ENCODE results near the gene DEPP1. TPM values are rescaled to one million over a fixed set of nuclear protein-coding genes. Genes with fewer than 3 reads are reported as not detected.

The DEPP1 gene
- total and polyA plus RNA-seq, 2 experiments from 2014 or later = 32.3 to 39.3 TPM

GRCh38 chr10:44949915-44950314 lies 28.7 kb downstream of the DEPP1 start:
- peak in 1 of 2 donors; percentile 27 for DNase-seq (ENCODE audit: low read depth in 1 of 2, low spot score in 1 of 2)

DNA sequence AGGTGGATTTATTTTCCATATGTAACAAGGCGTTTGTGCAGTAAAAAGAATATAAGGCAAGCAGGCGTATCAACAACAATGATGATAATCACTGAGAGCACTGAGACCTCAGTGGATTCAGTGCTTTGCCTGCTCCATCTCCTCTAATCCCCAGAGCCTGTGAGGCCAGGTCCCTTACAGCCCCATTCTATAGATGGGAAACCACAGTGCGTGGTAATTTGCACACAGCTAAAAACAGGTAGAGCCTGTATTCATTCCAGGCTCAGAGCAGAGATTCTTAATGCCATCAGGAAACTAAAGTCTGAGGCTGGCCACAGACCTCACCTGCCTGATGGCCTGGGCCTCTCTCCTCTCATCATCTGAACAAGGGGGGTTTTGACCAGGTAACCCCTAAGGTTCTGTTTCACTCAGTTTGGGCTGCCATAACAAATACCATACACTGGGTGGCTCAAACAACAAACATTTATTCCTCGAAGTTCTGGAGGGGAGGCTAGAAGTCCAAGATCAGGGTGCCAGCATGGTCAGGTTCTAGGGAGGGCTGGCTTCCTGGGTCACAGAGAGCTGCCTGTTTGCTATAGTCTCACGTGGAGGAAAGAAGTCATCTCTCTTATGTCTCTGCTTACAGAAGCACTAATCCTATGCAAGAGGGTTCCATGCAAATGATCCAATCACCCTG lies 29.3 kb downstream of the DEPP1 start:
- H3K9me3 ChIP-seq (ENCODE audit: low read depth) = no peaks in the 10 kb centered on the region
- TF ChIP-seq, protein P1, sequence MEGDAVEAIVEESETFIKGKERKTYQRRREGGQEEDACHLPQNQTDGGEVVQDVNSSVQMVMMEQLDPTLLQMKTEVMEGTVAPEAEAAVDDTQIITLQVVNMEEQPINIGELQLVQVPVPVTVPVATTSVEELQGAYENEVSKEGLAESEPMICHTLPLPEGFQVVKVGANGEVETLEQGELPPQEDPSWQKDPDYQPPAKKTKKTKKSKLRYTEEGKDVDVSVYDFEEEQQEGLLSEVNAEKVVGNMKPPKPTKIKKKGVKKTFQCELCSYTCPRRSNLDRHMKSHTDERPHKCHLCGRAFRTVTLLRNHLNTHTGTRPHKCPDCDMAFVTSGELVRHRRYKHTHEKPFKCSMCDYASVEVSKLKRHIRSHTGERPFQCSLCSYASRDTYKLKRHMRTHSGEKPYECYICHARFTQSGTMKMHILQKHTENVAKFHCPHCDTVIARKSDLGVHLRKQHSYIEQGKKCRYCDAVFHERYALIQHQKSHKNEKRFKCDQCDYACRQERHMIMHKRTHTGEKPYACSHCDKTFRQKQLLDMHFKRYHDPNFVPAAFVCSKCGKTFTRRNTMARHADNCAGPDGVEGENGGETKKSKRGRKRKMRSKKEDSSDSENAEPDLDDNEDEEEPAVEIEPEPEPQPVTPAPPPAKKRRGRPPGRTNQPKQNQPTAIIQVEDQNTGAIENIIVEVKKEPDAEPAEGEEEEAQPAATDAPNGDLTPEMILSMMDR (IDR thresholded peaks at IDR 0.05; ENCODE audit: low read depth, low read length) = peak; percentile 3
- no peaks in the 10 kb centered on the region for H3K36me3 ChIP-seq
- DNase-seq (ENCODE audit: low read depth in 1 of 2, low spot score in 1 of 2) = no peak
- H3K27me3 ChIP-seq = no peaks in the 10 kb centered on the region
- H3K27ac ChIP-seq = peak overlapping the region; percentile 84
- H3K4me3 ChIP-seq = no peak overlapping the region
- H3K4me1 ChIP-seq (ENCODE audit: low read depth) = peaks cover 39% of the 10 kb centered on the region

More at GRCh38 chr10:44949915-44950314, 28.7 kb downstream of the DEPP1 start:
- H3K36me3 ChIP-seq = no peaks in the 10 kb centered on the region
- no peak overlapping the region for H3K4me3 ChIP-seq
- no peaks in the 10 kb centered on the region for H3K27me3 ChIP-seq
- no peaks in the 10 kb centered on the region for H3K9me3 ChIP-seq (ENCODE audit: low read depth)
- H3K4me1 ChIP-seq (ENCODE audit: low read depth) = peaks cover 39% of the 10 kb centered on the region
- TF ChIP-seq, protein P1 (IDR thresholded peaks at IDR 0.05; ENCODE audit: low read depth, low read length) = no peak
- H3K27ac ChIP-seq = peak overlapping the region; percentile 84

- no peaks in the 10 kb centered on the region for H3K27me3 ChIP-seq
- peak in 1 of 2 donors; percentile 50 for DNase-seq (ENCODE audit: low read depth in 1 of 2, low spot score in 1 of 2)
- TF ChIP-seq, protein P1 (IDR thresholded peaks at IDR 0.05; ENCODE audit: low read depth, low read length) = no peak
- H3K4me3 ChIP-seq = no peak overlapping the region
- H3K4me1 ChIP-seq (ENCODE audit: low read depth) = peaks cover 39% of the 10 kb centered on the region
- H3K9me3 ChIP-seq (ENCODE audit: low read depth) = no peaks in the 10 kb centered on the region
- no peaks in the 10 kb centered on the region for H3K36me3 ChIP-seq
- H3K27ac ChIP-seq = peak overlapping the region; percentile 84
Observed at GRCh38 chr10:44948642-44949041, 30.0 kb downstream of the DEPP1 start.

GRCh38 chr10:44947371-44948152 lies 31.0 kb downstream of the DEPP1 start:
- Histone ChIP-seq H3K9me3 (ENCODE audit: low read depth) (no peaks in the 10 kb centered on the region), H3K4me1 (ENCODE audit: low read depth) (peaks cover 29% of the 10 kb centered on the region), H3K4me3 (no peak overlapping the region), H3K27ac (peak overlapping the region; percentile 84), H3K36me3 (no peaks in the 10 kb centered on the region), H3K27me3 (no peaks in the 10 kb centered on the region)
- TF ChIP-seq, protein P1 (IDR thresholded peaks at IDR 0.05; ENCODE audit: low read depth, low read length) = no peak
- DNase-seq (ENCODE audit: low read depth in 1 of 2, low spot score in 1 of 2) = no peak

- Histone ChIP-seq H3K4me3 (no peak overlapping the region), H3K36me3 (no peaks in the 10 kb centered on the region), H3K27ac (no peak overlapping the region), H3K9me3 (ENCODE audit: low read depth) (no peaks in the 10 kb centered on the region), H3K4me1 (ENCODE audit: low read depth) (peaks cover 22% of the 10 kb centered on the region), H3K27me3 (no peaks in the 10 kb centered on the region)
- TF ChIP-seq, protein P1 (IDR thresholded peaks at IDR 0.05; ENCODE audit: low read depth, low read length) = no peak
- peak in 1 of 2 donors; percentile 41 for DNase-seq (ENCODE audit: low read depth in 1 of 2, low spot score in 1 of 2)
Observed at GRCh38 chr10:44946205-44946604, 32.4 kb downstream of the DEPP1 start.
